ENCODE measurements around the gene MAP3K5. TPM values are rescaled to one million over a fixed set of nuclear protein-coding genes. Genes with fewer than 3 reads are reported as not detected.

Gene MAP3K5
- total RNA-seq, 1 donor from 2014 or later: 54.6 TPM

GRCh38 chr6:136646377-136646776 is 145.9 kb downstream of the MAP3K5 start:
- DNase-seq (ENCODE audit: low spot score): no peak

- no peak for DNase-seq (ENCODE audit: low spot score)
Observed at GRCh38 chr6:136644597-136644952, 147.7 kb downstream of the MAP3K5 start.

DNA sequence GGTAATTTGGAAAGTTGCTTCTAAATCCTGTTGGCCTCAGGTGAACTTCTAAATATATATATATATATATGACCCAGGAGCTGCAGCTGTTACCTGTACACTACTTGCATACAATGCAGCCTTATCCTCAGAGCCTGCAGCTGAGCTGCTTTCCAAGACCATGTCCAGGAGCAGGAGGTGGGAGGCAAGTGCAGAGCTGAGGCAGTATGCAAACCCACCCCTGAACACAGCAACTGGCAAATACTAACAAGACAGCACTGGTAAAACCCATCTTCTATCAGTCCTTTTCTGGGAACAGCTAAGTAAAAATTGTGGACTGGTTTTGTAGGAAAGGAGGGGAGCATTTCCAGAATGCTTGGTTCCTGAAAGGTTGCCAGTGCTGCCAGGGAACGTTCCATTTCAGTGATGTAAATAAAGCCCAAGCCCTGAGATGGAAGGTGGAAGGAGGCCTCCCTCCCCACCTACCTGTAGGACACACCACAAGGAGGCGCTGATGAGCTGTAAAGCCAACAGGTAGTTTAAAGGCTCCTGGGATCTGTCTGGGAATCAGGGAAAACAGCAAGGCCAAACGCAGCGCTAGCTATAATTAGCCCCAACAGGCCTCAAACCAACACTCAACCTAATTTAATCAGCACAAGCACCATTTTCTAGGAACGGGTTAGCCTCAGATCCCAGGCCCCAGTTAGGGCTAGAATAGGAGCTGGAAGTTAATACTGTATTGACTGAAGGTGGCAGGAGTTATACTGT is 148.3 kb downstream of the MAP3K5 start:
- DNase-seq (ENCODE audit: low spot score): peak; percentile 92

GRCh38 chr6:136641873-136642465 is 150.3 kb downstream of the MAP3K5 start:
- no peak for DNase-seq (ENCODE audit: low spot score)

- DNase-seq (ENCODE audit: low spot score): no peak
Observed at GRCh38 chr6:136641166-136641565, 151.1 kb downstream of the MAP3K5 start.

DNA sequence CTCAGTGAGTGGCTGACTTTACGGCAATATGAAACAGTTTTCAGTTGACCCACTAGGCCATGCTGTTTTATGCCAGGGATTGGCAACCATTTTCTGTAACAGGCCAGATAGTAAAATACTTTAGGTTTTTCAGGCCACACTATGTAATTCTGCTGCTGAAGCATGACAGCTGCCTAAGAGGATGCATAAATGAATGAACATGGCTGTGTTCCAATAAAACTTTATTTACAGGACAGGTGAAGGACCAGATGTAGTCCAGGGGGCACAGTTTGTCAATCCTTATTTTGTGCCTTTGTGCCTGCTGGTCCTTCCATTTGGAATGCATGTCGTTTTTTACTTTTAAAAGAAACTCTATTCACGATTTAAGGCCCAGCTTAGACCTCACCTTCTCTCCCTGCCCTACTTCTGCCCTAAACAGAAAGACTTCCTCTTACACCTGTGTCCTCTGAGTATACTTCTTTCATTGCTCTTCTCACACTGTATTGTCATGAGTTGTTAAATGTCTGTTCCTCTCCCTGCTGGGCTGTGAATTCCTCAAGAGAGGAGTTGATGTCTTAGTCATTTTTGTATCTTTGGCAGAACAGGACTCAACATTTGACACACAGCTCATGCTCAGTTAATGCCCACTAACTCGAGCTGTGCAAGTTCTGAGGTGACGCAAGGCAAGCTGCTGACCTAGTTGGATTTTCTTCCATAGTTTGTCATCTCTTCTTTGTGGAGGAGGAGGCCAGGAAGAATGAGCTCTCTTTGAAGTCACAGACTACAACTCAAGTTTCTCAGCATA is 152.0 kb downstream of the MAP3K5 start:
- DNase-seq (ENCODE audit: low spot score): no peak

- DNase-seq (ENCODE audit: low spot score): no peak
Observed at GRCh38 chr6:136639702-136640101, 152.6 kb downstream of the MAP3K5 start.

DNA sequence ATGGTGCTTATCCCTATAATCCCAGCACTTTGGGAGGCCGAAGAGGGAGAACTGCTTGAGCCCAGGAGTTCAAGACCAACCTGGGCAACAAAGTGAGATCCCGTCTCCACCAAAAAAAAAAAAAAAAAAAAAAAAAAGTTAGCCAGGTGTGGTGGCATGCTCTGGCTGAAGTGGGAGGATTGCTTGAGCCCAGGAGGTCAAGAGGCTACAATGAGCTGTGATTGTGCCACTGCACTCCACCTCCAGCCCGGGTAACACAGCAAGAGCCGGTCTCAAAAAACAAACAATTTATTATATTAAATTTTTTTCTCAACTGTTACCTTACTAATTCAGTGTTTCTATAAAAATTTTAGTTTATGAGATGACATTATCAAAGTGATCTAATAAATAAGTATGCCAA is 156.7 kb downstream of the MAP3K5 start:
- DNase-seq (ENCODE audit: low spot score): no peak

- no peak for DNase-seq (ENCODE audit: low spot score)
Observed at GRCh38 chr6:136633355-136633754, 158.9 kb downstream of the MAP3K5 start.

- no peak for DNase-seq (ENCODE audit: low spot score)
Observed at GRCh38 chr6:136628996-136629395, 163.3 kb downstream of the MAP3K5 start.

GRCh38 chr6:136627191-136627590 is 165.1 kb downstream of the MAP3K5 start:
- no peak for DNase-seq (ENCODE audit: low spot score)

- no peak for DNase-seq (ENCODE audit: low spot score)
Observed at GRCh38 chr6:136625293-136625692, 167.0 kb downstream of the MAP3K5 start.

DNA sequence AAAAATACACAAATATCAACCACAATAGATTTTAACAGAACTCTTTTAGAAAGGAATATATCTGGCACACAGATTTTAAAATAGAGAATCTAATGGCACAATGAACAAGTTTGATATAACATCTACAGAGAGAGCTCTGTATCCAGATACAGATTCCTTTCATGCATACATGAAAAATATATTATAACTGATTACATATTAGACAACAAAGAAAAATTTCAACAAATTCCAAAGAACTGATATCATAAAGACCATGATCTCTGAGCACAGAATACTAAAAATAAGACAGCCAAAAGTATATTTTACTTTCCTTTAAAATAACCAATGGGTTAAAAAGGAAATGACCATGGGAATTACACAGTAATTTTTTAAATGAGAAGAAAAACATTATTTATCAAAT is 167.9 kb downstream of the MAP3K5 start:
- no peak for DNase-seq (ENCODE audit: low spot score)

GRCh38 chr6:136618086-136618485 is 174.2 kb downstream of the MAP3K5 start:
- DNase-seq (ENCODE audit: low spot score): no peak

- DNase-seq (ENCODE audit: low spot score): no peak
Observed at GRCh38 chr6:136616527-136616926, 175.8 kb downstream of the MAP3K5 start.

- DNase-seq (ENCODE audit: low spot score): no peak
Observed at GRCh38 chr6:136614994-136615393, 177.3 kb downstream of the MAP3K5 start.

GRCh38 chr6:136614350-136614749 is 177.9 kb downstream of the MAP3K5 start:
- no peak for DNase-seq (ENCODE audit: low spot score)

GRCh38 chr6:136613477-136613876 is 178.8 kb downstream of the MAP3K5 start:
- no peak for DNase-seq (ENCODE audit: low spot score)

- DNase-seq (ENCODE audit: low spot score): no peak
Observed at GRCh38 chr6:136612666-136613389, 179.4 kb downstream of the MAP3K5 start.

GRCh38 chr6:136611746-136612145 is 180.5 kb downstream of the MAP3K5 start:
- no peak for DNase-seq (ENCODE audit: low spot score)

GRCh38 chr6:136611133-136611532 is 181.1 kb downstream of the MAP3K5 start:
- no peak for DNase-seq (ENCODE audit: low spot score)

Data from ureter (tissue), 1 donor.